Erythroblast (primary cell): ENCODE results near the gene PRR23E.

ENCODE experiments used
- GATA1 ChIP-seq: IDR thresholded peaks from 2 replicates; pipeline ENCODE4 v1.6.1; 2011; ENCODE audit warnings: low read depth, mild to moderate bottlenecking, control low read depth, low read length, moderate library complexity
- POLR2A ChIP-seq: IDR thresholded peaks from 2 replicates; pipeline ENCODE4 v1.6.1; 2011; ENCODE audit warnings: mild to moderate bottlenecking, low read length

DNA sequence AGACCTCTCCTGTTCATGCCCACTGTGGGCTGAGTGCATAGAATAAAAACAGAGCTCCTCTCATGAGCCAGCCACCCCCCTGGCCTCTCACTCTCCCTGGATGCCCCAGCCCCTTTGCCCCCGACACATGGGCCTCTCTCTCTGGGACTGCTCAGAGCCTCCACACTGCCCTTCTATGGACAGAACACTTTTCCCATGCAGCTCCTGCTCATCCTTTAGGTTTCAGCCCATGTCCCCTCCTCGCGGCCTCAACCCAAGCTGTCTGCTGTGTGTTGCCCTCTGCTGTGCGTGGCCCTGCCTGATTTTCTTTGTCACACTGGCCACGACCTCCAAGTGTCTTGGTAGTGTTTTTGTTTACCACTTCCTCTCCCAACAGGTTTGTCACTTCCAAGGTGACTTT lies 20.7 kb upstream of the PRR23E start:
- TF ChIP-seq POLR2A (no peak), GATA1 (no peak)
